Heart left ventricle (tissue), 16 donors: Measurements from ENCODE around the gene SMARCC1. TPM values are rescaled to one million over a fixed set of nuclear protein-coding genes. Genes with fewer than 3 reads are reported as not detected.

Experiments used
- ATAC-seq, 4 donors: fragments of 200-7000 bp; cut with Tn5 transposase; one replicate each; pipeline ENCODE4 v1.9.1; 2020 to 2022; ENCODE audit warnings: moderate library complexity in 4 of 4, mild to moderate bottlenecking in 3 of 4, moderate number of reproducible peaks in 1 of 4
- DNase-seq, 5 donors: peaks; one replicate each; pipeline ENCODE4 v3.0.0-alpha.2; 2020
- H3K27ac ChIP-seq, 12 donors: fragments of 200-600 bp; sonication (generic) in 4 of 12; one replicate each; pipeline versions ENCODE4 v1.5.0 to v1.8.0; 2016 to 2022; ENCODE audit warnings: mild to moderate bottlenecking in 2 of 12
- H3K27me3 ChIP-seq, 9 donors: fragments of 200-600 bp; sonication (generic) in 2 of 9; one replicate each; pipeline versions ENCODE4 v1.5.1 to v1.8.0; 2016 to 2022; ENCODE audit warnings: mild to moderate bottlenecking in 3 of 9
- H3K36me3 ChIP-seq, 9 donors: fragments of 200-600 bp; sonication (generic) in 2 of 9; one replicate each; pipeline versions ENCODE4 v1.5.0 to v1.8.0; 2018 to 2022; ENCODE audit warnings: mild to moderate bottlenecking in 2 of 9
- H3K4me1 ChIP-seq, 12 donors: fragments of 200-600 bp; sonication (generic) in 4 of 12; one replicate each; pipeline versions ENCODE4 v1.5.0 to v1.8.0; 2016 to 2022; ENCODE audit warnings: mild to moderate bottlenecking in 3 of 12
- H3K4me3 ChIP-seq, 12 donors: fragments of 200-600 bp; sonication (generic) in 4 of 12; one replicate each; pipeline versions ENCODE4 v1.5.0 to v1.8.0; 2017 to 2022; ENCODE audit warnings: mild to moderate bottlenecking in 9 of 12, moderate library complexity in 4 of 12
- H3K9me3 ChIP-seq, 12 donors: fragments of 200-600 bp; sonication (generic) in 4 of 12; one replicate each; pipeline versions ENCODE4 v1.5.0 to v1.8.0; 2016 to 2022; ENCODE audit warnings: mild to moderate bottlenecking in 1 of 12
- POLR2A ChIP-seq, 2 donors: fragments of 450-650 bp; IDR thresholded peaks; one replicate each; pipeline ENCODE4 v1.6.1; 2017; ENCODE audit warnings: antibody characterized with exemption in 2 of 2, mild to moderate bottlenecking in 2 of 2, moderate library complexity in 2 of 2
- WGBS, 4 donors: extraction: QIAGEN DNeasy Blood & Tissue Kit in 2 of 4; methylation state at CpG; one replicate each; pipeline versions ENCODE4 v1.1.5 to v1.1.7; 2013 to 2018; 5-methylcytosine and 5-hydroxymethylcytosine counted together
- intact Hi-C, 10 donors: fragments of 100-400 bp; cut with DNase I; formaldehyde crosslinking; loops; one replicate each; pipeline versions ENCODE4 v1.11.1 to v1.14.2; 2022
- polyA plus RNA-seq, 2 donors: library from polyadenylated mRNA; stranded (reverse); fragments of 200-250 nt; gene quantifications; one replicate each; pipeline ENCODE4 v1.2.3, GENCODE V29; 2013
- total RNA-seq, 9 donors: library from RNA; depleted of rRNA in 2 of 9; stranded (reverse); fragments of >200 nt in 2 of 9; fragmentation: NEBNext Ultra II Directional in 3 of 9; extraction: Animal tissue kit (Norgen Biotek cat#: 25700) in 3 of 9; gene quantifications; one replicate each; pipeline versions ENCODE4 v1.1.0 to v1.2.4, GENCODE V29; 2016 to 2023
- TF ChIP-seq, protein P1 (sequence below), 12 donors: fragments of 200-600 bp; sonication (generic) in 4 of 12; IDR thresholded peaks; one replicate each; pipeline versions ENCODE4 v1.5.0 to v1.8.0; 2018 to 2022; ENCODE audit warnings: antibody characterized with exemption in 12 of 12, mild to moderate bottlenecking in 5 of 12
- donor health status: ischemic (EF 13 %, LVEDD 7.1; RV severe dilation, severe dysfunction).
- donor health status: healthy with polysubstance abuse.
- donor health status: DM: no; HTN: yes; CAD: no.
- donor health status: DM: no; HTN: no; CAD: no.
- donor health status: ischemic (EF 25% LVEDD 6.9; RV normal size, moderate dysfunction).
- donor health status: ischemic (EF 25% LVEDD 5.7; RV mildly dilated, moderate dysfunction).
- donor health status: healthy.
- donor health status: DM: yes; HTN: yes; CAD: no.
- donor health status: ischemic (EF 35%, LVEDD 5.7; RV mildly dilated, moderate dysfunction).
- donor health status: nonischemic (EF 11% LVEDD 7.7; RV severe dilation, severe dysfunction).
- donor health status: DM: yes; HTN: yes; CAD: no.
- donor health status: PGD.
- donor health status: ischemic (EF 29% LVEDD 5.4; RV normal size, mild dysfunction).
- donor health status: nonischemic (EF 23%, LVEDD 6.1; RV moderate dilation, normal function).

SMARCC1 gene
- total and polyA plus RNA-seq, 11 donors = 5.8 to 31.4 (median 25.5) TPM

DNA sequence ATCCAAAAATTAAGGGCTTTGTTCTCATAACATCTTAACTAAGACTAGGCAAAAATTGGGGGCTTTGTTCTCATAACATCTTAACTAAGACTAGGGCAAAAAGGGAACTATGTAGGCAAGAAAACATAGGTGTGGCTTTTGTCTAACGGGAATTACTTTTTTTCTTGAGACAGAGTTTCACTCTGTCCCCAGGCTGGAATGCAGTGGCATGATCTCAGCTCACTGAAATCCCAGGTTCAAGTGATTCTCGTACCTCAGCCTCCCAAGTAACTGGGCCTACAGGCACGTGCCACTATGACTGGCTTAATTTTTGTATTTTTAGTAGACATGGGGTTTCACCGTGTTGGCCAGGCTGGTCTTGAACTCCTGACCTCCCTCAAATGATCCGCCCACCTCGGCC lies 153.3 kb downstream of the SMARCC1 start:
- TF ChIP-seq, protein P1, sequence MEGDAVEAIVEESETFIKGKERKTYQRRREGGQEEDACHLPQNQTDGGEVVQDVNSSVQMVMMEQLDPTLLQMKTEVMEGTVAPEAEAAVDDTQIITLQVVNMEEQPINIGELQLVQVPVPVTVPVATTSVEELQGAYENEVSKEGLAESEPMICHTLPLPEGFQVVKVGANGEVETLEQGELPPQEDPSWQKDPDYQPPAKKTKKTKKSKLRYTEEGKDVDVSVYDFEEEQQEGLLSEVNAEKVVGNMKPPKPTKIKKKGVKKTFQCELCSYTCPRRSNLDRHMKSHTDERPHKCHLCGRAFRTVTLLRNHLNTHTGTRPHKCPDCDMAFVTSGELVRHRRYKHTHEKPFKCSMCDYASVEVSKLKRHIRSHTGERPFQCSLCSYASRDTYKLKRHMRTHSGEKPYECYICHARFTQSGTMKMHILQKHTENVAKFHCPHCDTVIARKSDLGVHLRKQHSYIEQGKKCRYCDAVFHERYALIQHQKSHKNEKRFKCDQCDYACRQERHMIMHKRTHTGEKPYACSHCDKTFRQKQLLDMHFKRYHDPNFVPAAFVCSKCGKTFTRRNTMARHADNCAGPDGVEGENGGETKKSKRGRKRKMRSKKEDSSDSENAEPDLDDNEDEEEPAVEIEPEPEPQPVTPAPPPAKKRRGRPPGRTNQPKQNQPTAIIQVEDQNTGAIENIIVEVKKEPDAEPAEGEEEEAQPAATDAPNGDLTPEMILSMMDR (IDR thresholded peaks at IDR 0.05) = no peak
- no peak for TF ChIP-seq POLR2A (IDR thresholded peaks at IDR 0.05)
- Histone ChIP-seq H3K27ac (no peak overlapping the region), H3K27me3 (no peaks in the 10 kb centered on the region), H3K4me3 (no peak overlapping the region), H3K4me1 (no peaks in the 10 kb centered on the region), H3K9me3 (no peaks in the 10 kb centered on the region), H3K36me3 (peaks cover 0 to 94% (median 70%) of the 10 kb centered on the region in 9 donors)
- ATAC-seq (no peak), DNase-seq (no peak)
- intact Hi-C loops = no loop called here
- WGBS, 4 donors = 91 to 94% (median 93%) methylated on average over 6 of the region's 6 CpGs

DNA sequence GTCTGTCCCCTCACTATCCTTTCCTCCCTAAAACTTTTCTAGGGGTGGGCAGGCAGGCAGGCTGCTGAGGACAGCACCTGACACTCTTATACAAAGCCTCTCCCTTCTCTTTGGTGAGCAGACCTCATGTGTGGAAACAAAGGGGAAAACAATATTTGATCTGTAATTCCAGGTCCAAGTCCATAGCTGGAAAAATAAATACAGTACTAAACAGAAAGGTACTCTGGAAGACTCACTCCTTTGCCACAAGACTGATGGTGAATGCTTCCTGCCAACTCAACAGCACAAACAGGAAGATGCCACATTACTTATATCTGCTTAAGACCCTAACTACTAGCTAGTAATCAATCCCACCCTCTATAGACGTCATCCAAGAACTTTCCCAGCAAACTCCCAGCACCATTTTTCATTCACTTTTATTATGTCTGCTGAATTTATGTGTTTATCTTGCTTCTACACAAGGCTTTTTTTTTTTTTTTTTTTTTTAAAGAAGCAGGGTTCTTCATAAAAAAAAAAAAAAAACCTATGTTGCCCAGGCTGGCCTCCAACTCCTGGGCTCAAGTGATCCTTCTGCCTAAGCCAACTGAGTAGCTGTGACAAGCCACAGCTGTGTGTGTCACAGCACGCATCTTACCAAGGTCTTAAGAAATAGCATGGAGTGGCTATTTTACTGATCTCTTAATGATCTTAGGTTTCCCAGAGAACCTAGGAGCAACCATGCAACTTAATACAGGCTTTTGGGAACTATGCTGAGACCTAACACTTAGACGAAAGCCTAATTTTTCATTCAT lies 158.8 kb downstream of the SMARCC1 start:
- H3K36me3 ChIP-seq = peaks cover 0 to 99% (median 69%) of the 10 kb centered on the region in 9 donors
- TF ChIP-seq, protein P1 (IDR thresholded peaks at IDR 0.05) = no peak
- TF ChIP-seq POLR2A (IDR thresholded peaks at IDR 0.05) = no peak

DNA sequence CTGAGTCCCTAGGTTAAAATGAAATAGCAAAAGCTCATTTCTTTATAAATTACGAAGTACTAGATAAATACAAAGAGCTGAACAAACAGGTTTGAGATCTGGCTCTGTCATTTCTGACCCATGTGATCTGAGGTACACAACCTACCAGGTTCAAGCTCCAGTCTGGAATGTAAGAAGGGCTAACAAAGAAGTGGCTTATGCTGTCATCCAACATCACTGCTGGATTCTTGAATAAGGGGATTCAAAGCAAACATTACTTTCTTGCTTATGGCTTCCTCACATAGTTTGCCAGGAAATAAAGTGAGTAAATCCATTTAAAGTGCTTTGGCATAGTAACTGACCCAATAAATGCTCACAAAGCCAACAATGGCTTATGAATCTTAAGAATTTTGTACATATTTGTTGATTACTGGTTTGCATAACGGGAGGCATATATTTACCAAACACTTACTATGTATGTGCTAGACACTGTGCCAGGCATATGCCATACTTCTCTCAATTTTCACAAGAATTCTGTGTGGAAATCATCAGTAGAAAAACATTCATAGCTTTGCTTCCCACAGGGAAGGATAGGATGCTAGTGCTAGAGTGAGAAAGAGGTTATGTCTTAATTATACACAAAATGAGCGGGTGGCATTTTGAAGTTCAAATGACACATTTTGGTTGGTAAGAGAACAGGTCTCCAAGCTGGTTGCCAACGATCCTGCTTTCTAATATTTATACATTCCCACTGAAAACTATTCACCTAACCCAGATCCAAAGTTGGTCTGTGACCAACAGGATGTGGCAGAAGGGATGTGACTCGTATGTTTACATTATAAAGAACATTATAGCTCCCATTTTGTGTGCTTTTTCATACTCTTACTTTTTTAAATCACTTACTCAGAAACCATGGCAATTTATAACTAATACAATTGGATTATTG lies 164.3 kb downstream of the SMARCC1 start:
- Histone ChIP-seq H3K4me1 (peaks cover 0 to 16% (median 6%) of the 10 kb centered on the region in 12 donors), H3K9me3 (no peaks in the 10 kb centered on the region), H3K27ac (no peak overlapping the region), H3K4me3 (no peak overlapping the region), H3K27me3 (no peaks in the 10 kb centered on the region), H3K36me3 (peaks cover 0 to 85% (median 58%) of the 10 kb centered on the region in 9 donors)
- DNase-seq = no peak
- no peak for ATAC-seq
- intact Hi-C loops = loop anchor here in 1 of 10 donors (5.0 kb wide), 1 partner anchor 60 kb away; no protein-coding TSS in a partner anchor
- TF ChIP-seq POLR2A (IDR thresholded peaks at IDR 0.05) = no peak
- TF ChIP-seq, protein P1 (IDR thresholded peaks at IDR 0.05) = no peak
- WGBS, 4 donors = 76 to 91% (median 84%) methylated on average over 5 of the region's 5 CpGs

More for the DNA sequence above, 158.8 kb downstream of the SMARCC1 start:
- Histone ChIP-seq H3K4me3 (no peak overlapping the region), H3K27me3 (no peaks in the 10 kb centered on the region), H3K4me1 (no peaks in the 10 kb centered on the region), H3K9me3 (no peaks in the 10 kb centered on the region), H3K27ac (no peak overlapping the region)
- 89 to 96% (median 91%) methylated on average over 3 of the region's 3 CpGs for WGBS, 4 donors
- no peak for ATAC-seq
- DNase-seq = no peak
- intact Hi-C loops = no loop called here

DNA sequence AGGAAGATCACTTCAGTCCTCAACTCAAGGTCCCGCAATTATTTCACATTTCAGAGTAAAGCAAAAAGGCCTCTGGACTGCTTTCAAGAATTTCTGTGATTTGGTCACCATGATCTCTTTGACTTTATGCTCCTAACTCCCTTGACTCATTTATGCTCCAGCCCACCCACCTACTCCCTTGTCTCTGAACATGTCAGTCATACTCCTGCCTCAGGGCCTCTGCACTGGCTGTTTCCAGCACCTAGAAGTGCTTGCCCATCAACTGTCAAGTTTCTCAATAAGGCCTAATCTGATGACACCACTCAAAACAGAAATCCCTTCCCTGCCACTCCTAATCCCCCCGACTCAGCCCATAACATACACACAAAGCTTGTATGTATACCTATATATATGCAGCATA lies 166.9 kb downstream of the SMARCC1 start:
- intact Hi-C loops = loop anchor here in 2 of 10 donors (5.0 kb wide), 2 partner anchors 63 to 92 kb away; no protein-coding TSS in a partner anchor
- no peak for DNase-seq
- H3K27ac ChIP-seq = peak overlapping the region in 1 of 12 donors; percentile 25
- no peaks in the 10 kb centered on the region for H3K9me3 ChIP-seq
- no peak for ATAC-seq
- no peak overlapping the region for H3K4me3 ChIP-seq
- H3K27me3 ChIP-seq = no peaks in the 10 kb centered on the region
- peaks cover 0 to 79% (median 40%) of the 10 kb centered on the region in 9 donors for H3K36me3 ChIP-seq
- H3K4me1 ChIP-seq = peaks cover 0 to 38% (median 21%) of the 10 kb centered on the region in 12 donors
- WGBS, 4 donors = 91 to 97% (median 94%) methylated on average over 2 of the region's 2 CpGs
- TF ChIP-seq, protein P1 (IDR thresholded peaks at IDR 0.05) = no peak
- no peak for TF ChIP-seq POLR2A (IDR thresholded peaks at IDR 0.05)
